GM21825 (cell line): ENCODE data around the gene EZH1.
A peak's percentile ranks its signal among the peaks of the same experiment; 100 is the strongest.
"Not testable (repeated sequence)": the region's sequence is repeated elsewhere in the genome, so short reads cannot be mapped to it uniquely, and the experiment has no call there.

Source experiments
- ATAC-seq: cut with Tn5 transposase; IDR thresholded peaks from one replicate; pipeline ENCODE4 v1.9.1; 2021; ENCODE audit warnings: mild to moderate bottlenecking, moderate library complexity; ENCODE audit not compliant: unreplicated experiment

Gene EZH1

GRCh38 chr17:42773290-42774035 lies 28.6 kb upstream of the EZH1 start, which contains the start of gene VPS25:
VPS25 (plus strand) TSS chr17:42773449; CDS start chr17:42773476, 27 bp downstream.
- peak; percentile 77 for ATAC-seq

GRCh38 chr17:42772945-42773289 lies 28.1 kb upstream of the EZH1 start:
- ATAC-seq: no peak

GRCh38 chr17:42769964-42770363 lies 25.1 kb upstream of the EZH1 start:
- ATAC-seq: not testable (repeated sequence)

- ATAC-seq: not testable (repeated sequence)
Observed at GRCh38 chr17:42768006-42768405, 23.2 kb upstream of the EZH1 start.

- no peak for ATAC-seq
Observed at GRCh38 chr17:42767512-42767911, 22.7 kb upstream of the EZH1 start.

GRCh38 chr17:42766124-42766523 lies 21.3 kb upstream of the EZH1 start:
- ATAC-seq: no peak

GRCh38 chr17:42761638-42762037 lies 16.8 kb upstream of the EZH1 start:
- no peak for ATAC-seq

- ATAC-seq: no peak
Observed at GRCh38 chr17:42760652-42761581, 16.1 kb upstream of the EZH1 start, which contains the start of gene RAMP2. RAMP2 (plus strand) TSS chr17:42761227; CDS start chr17:42761262, 35 bp downstream.

GRCh38 chr17:42759982-42760651 lies 15.3 kb upstream of the EZH1 start:
- no peak for ATAC-seq

- ATAC-seq: no peak
Observed at GRCh38 chr17:42754782-42755181, 9.9 kb upstream of the EZH1 start.

- ATAC-seq: no peak
Observed at GRCh38 chr17:42751628-42752027, 6.8 kb upstream of the EZH1 start.

- ATAC-seq: no peak
Observed at GRCh38 chr17:42750739-42751344, 6.0 kb upstream of the EZH1 start.

GRCh38 chr17:42748908-42749798 lies 4.3 kb upstream of the EZH1 start:
- no peak for ATAC-seq

- no peak for ATAC-seq
Observed at GRCh38 chr17:42748202-42748907, 3.5 kb upstream of the EZH1 start.

- peak; percentile 45 for ATAC-seq
Observed at GRCh38 chr17:42744283-42744805, 496 bp downstream of the EZH1 start.

- ATAC-seq: no peak
Observed at GRCh38 chr17:42743595-42744282, 1.1 kb downstream of the EZH1 start.

- ATAC-seq: not testable (repeated sequence)
Observed at GRCh38 chr17:42742916-42743315, 1.9 kb downstream of the EZH1 start.

- no peak for ATAC-seq
Observed at GRCh38 chr17:42740699-42741098, 4.1 kb downstream of the EZH1 start.
